IPS-18c (cell line): ENCODE results near the gene DYSF.

Source experiments
- H3K4me3 ChIP-seq: 2 replicates; pipeline ENCODE4 v1.7.0; 2013; ENCODE audit warnings: low read depth, mild to moderate bottlenecking, low read length, moderate library complexity; ENCODE audit not compliant: insufficient read depth
- H3K9me3 ChIP-seq: one replicate; pipeline ENCODE4 v1.6.1; 2013; ENCODE audit warnings: mild to moderate bottlenecking, low read length, moderate library complexity; ENCODE audit not compliant: control insufficient read depth, insufficient read depth

The DYSF gene

GRCh38 chr2:71588497-71589170 lies 135.3 kb downstream of the DYSF start:
- Histone ChIP-seq H3K4me3 (no peak overlapping the region), H3K9me3 (no peaks in the 10 kb centered on the region)

DNA sequence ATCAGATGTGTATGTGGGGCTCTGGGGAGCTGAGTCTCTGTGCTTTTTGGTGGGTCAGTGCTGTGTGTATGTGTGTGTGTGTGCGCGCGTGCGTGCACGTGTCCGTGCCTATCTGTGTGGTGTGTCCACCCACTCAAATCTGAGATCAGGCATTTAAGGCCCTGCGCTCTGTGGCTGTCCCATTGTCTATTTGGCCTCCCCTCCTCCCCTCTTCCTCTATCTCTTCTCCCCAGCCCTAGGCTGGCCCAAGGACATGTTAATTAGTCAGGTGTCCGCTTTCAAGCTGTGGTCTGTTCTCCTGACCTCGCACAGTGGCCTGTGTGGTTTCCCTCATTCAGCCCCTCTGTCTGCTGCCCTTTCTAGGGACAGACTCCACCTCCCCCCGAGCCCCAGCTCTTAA lies 136.4 kb downstream of the DYSF start:
- no peaks in the 10 kb centered on the region for H3K9me3 ChIP-seq
- H3K4me3 ChIP-seq = no peak overlapping the region

GRCh38 chr2:71591044-71591443 lies 137.7 kb downstream of the DYSF start:
- H3K4me3 ChIP-seq = no peak overlapping the region
- no peaks in the 10 kb centered on the region for H3K9me3 ChIP-seq

GRCh38 chr2:71592181-71592711 lies 138.9 kb downstream of the DYSF start:
- H3K9me3 ChIP-seq = no peaks in the 10 kb centered on the region
- H3K4me3 ChIP-seq = no peak overlapping the region

DNA sequence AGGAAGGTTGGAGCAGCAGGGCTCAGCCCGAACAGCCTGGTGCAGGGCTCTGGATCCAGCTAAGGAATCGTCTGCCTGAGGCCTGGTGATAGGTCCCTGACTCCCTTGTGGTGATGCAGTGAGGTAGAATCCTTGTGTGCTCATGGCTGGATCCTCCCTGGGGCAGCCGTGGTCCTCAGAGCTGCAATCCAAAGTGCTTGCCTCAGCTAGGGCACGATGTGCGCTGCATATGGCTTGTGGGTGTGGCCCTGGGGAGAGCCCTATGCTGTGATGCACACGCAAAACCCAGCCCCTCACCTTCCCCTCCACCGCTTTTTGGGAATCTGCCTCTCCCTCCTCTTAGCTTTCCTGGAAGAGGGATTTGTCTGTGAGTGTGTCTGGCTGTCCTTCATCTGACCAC lies 142.2 kb downstream of the DYSF start:
- H3K4me3 ChIP-seq = no peak overlapping the region

DNA sequence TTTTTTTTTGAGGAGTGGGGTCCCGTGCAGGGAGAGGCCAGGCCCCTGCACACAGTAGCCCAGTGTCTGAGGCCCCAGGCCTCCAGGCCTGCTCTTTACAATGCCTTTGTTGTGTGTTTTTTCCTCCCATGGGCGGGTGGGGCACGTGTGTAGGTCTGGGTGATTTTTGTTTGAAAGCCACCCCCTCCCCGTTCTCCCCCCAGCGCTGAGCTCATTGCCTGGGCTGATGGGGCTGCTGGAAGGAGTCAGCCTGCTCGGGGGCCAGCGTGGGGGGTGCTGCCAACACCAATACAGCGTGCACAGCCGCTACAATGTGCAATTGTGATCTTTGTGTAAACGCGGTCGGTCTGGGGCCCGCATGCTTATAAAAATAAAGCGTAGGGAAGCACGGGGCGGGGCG lies 142.7 kb downstream of the DYSF start:
- Histone ChIP-seq H3K4me3 (no peak overlapping the region), H3K9me3 (no peaks in the 10 kb centered on the region)

More for the DNA sequence above, 142.2 kb downstream of the DYSF start:
- H3K9me3 ChIP-seq = no peaks in the 10 kb centered on the region

- Histone ChIP-seq H3K9me3 (no peaks in the 10 kb centered on the region), H3K4me3 (no peak overlapping the region)
Measured at GRCh38 chr2:71597756-71598155, 144.4 kb downstream of the DYSF start.

DNA sequence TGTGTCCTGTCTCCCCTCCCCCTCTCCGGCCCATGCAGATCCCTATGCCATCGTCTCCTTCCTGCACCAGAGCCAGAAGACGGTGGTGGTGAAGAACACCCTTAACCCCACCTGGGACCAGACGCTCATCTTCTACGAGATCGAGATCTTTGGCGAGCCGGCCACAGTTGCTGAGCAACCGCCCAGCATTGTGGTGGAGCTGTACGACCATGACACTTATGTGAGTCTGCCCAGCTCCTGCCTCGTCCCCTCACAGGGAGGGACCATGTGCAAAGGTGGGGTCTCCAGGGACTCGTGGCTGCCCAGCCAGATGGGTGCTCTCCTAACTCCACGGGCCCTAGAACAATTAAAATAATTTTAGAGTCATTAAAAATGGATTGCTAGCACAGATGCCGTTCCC lies 145.2 kb downstream of the DYSF start:
- Histone ChIP-seq H3K9me3 (no peaks in the 10 kb centered on the region), H3K4me3 (no peak overlapping the region)

DNA sequence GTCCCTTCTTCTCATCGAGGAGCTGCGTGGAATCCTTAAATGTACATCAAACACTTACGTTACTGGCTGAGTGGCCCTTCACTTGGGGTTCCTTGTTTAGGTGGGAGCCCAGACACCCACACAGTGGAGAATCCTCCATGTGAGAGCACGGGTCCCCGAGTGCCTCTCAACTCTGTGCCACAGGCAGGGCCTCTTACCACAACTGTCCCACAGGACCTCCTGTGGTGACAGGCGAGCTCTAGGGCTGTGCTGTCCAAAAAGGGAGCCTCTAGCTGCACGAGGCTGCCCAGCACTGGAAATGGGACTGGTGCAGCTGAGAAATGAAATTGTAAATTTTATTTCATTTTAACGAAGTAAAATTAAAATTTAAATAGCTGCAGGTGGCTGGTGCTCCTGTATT lies 145.7 kb downstream of the DYSF start:
- no peak overlapping the region for H3K4me3 ChIP-seq
- H3K9me3 ChIP-seq = no peaks in the 10 kb centered on the region

DNA sequence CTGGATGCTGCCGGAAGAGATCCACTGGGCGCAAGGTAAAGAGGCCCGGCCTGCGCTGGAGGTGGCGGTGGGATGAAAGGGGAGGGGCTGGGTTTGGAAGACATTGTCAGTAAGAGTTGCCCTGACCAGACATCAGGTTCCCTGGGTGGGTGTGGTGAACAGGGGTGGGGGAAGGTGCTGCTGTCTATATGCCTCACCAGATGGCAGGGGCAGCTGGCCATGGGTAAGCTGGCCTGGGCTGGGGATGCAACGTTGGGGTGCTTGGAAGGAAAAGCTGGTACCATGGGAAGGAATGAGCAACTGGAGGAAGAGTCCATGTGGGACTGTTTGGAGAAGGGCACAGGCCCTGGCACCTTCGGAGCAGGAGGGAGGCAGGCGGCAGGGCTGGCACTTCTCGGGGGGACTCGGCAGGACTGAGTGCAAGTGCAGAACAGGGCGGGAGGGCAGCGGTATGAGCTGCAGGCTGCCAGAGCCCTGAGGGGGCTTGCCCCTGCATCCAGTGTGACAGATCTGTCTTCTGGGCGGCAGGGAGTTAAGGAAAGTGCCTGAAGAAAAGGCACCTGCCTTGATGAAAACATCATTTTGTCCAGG lies 146.4 kb downstream of the DYSF start:
- Histone ChIP-seq H3K9me3 (no peaks in the 10 kb centered on the region), H3K4me3 (no peak overlapping the region)

- H3K9me3 ChIP-seq = no peaks in the 10 kb centered on the region
- no peak overlapping the region for H3K4me3 ChIP-seq
Measured at GRCh38 chr2:71600555-71600954, 147.2 kb downstream of the DYSF start.

- Histone ChIP-seq H3K4me3 (no peak overlapping the region), H3K9me3 (no peaks in the 10 kb centered on the region)
Measured at GRCh38 chr2:71601136-71602114, 148.1 kb downstream of the DYSF start.

GRCh38 chr2:71602115-71602495 lies 148.7 kb downstream of the DYSF start:
- Histone ChIP-seq H3K9me3 (no peaks in the 10 kb centered on the region), H3K4me3 (no peak overlapping the region)

- Histone ChIP-seq H3K9me3 (no peaks in the 10 kb centered on the region), H3K4me3 (no peak overlapping the region)
Measured at GRCh38 chr2:71602581-71602980, 149.2 kb downstream of the DYSF start.

- Histone ChIP-seq H3K4me3 (no peak overlapping the region), H3K9me3 (no peaks in the 10 kb centered on the region)
Measured at GRCh38 chr2:71603311-71603811, 150.0 kb downstream of the DYSF start.

GRCh38 chr2:71603851-71604725 lies 150.7 kb downstream of the DYSF start:
- no peaks in the 10 kb centered on the region for H3K9me3 ChIP-seq
- H3K4me3 ChIP-seq = no peak overlapping the region

DNA sequence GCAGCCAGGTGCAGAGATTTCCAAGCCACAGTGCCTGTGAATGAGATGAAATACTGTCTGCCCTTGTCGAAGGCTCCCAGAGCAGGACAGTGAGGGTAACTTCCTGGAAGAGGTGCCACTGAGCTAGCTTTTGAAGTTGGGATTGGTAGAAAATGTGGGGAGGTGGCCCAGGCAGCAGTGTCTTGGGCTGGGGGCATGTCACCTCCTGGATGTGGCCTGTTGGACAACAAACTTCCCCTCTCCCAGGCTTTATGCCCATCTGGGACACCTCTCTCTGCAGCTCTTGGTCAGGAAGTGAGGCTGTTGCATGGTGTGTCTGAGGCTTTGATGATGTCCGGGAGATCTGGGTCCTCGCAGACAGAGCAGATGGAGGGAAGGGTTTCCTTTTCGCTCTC lies 151.4 kb downstream of the DYSF start:
- Histone ChIP-seq H3K4me3 (no peak overlapping the region), H3K9me3 (no peaks in the 10 kb centered on the region)
